22Rv1 (cell line): ENCODE measurements around the gene SMIM28.

Experiments
- CTCF ChIP-seq: fragments of 450-650 bp; IDR thresholded peaks from 2 replicates; pipeline ENCODE4 v1.5.1; 2017; ENCODE audit warnings: mild to moderate bottlenecking
- ZFX ChIP-seq: fragments of 450-650 bp; IDR thresholded peaks from 2 replicates; pipeline ENCODE4 v1.6.1; 2017; ENCODE audit warnings: antibody characterized with exemption, borderline replicate concordance

DNA sequence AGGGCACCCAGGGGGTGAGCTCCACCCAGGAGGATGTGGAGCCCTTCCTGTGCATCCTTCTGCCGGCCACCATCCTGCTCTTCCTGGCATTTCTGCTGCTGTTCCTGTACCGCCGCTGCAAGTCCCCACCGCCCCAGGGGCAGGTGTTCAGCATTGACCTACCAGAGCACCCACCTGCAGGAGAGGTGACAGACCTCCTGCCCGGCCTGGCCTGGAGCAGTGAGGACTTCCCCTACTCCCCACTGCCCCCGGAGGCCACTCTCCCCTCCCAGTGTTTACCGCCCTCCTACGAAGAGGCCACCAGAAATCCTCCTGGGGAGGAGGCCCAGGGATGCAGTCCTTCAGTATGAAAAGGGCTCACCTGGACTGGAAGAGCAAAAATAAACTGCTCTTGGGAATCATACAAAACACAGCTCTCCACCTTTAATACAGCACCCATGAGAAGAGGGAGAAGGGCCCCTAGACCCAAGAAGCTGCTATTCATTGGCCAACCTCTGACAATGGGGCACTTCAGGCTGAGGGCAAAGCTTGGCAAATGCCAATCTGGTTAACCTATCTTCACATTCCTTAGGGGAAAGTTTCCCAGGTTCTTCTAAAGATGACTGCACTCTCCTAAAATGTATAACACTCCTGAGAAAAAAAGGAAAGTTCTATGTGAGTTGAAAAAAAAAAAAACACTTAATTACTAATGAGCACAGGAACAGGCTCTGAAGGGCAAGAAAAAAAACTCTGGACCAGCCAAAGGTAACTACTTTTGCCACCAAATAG lies 5.0 kb downstream of the SMIM28 start:
- TF ChIP-seq CTCF, result peak; percentile 38
- no peak for TF ChIP-seq ZFX
